Heart left ventricle (tissue), 13 donors: ENCODE results near the gene MICAL2.

ENCODE experiments used
- POLR2A ChIP-seq, 2 donors: fragments of 450-650 bp; IDR thresholded peaks; one replicate each; pipeline ENCODE4 v1.6.1; 2017; ENCODE audit warnings: antibody characterized with exemption in 2 of 2, mild to moderate bottlenecking in 2 of 2, moderate library complexity in 2 of 2
- TF ChIP-seq, protein P1 (sequence below), 12 donors: fragments of 200-600 bp; sonication (generic) in 4 of 12; IDR thresholded peaks; one replicate each; pipeline versions ENCODE4 v1.5.0 to v1.8.0; 2018 to 2022; ENCODE audit warnings: antibody characterized with exemption in 12 of 12, mild to moderate bottlenecking in 5 of 12
- donor health status: ischemic (EF 13 %, LVEDD 7.1; RV severe dilation, severe dysfunction).
- donor health status: DM: no; HTN: yes; CAD: no.
- donor health status: DM: no; HTN: no; CAD: no.
- donor health status: ischemic (EF 25% LVEDD 6.9; RV normal size, moderate dysfunction).
- donor health status: ischemic (EF 25% LVEDD 5.7; RV mildly dilated, moderate dysfunction).
- donor health status: ischemic (EF 35%, LVEDD 5.7; RV mildly dilated, moderate dysfunction).
- donor health status: nonischemic (EF 11% LVEDD 7.7; RV severe dilation, severe dysfunction).
- donor health status: DM: yes; HTN: yes; CAD: no.
- donor health status: PGD.
- donor health status: ischemic (EF 29% LVEDD 5.4; RV normal size, mild dysfunction).
- donor health status: nonischemic (EF 23%, LVEDD 6.1; RV moderate dilation, normal function).

GRCh38 chr11:12288212-12288930, 178.0 kb downstream of the MICAL2 start:
- TF ChIP-seq, protein P1, sequence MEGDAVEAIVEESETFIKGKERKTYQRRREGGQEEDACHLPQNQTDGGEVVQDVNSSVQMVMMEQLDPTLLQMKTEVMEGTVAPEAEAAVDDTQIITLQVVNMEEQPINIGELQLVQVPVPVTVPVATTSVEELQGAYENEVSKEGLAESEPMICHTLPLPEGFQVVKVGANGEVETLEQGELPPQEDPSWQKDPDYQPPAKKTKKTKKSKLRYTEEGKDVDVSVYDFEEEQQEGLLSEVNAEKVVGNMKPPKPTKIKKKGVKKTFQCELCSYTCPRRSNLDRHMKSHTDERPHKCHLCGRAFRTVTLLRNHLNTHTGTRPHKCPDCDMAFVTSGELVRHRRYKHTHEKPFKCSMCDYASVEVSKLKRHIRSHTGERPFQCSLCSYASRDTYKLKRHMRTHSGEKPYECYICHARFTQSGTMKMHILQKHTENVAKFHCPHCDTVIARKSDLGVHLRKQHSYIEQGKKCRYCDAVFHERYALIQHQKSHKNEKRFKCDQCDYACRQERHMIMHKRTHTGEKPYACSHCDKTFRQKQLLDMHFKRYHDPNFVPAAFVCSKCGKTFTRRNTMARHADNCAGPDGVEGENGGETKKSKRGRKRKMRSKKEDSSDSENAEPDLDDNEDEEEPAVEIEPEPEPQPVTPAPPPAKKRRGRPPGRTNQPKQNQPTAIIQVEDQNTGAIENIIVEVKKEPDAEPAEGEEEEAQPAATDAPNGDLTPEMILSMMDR (IDR thresholded peaks at IDR 0.05) = peak; percentile 82 to 91 (median 88)
- TF ChIP-seq POLR2A (IDR thresholded peaks at IDR 0.05) = no peak
